ENCODE results near the gene NOPCHAP1. TPM values are rescaled to one million over a fixed set of nuclear protein-coding genes. Genes with fewer than 3 reads are reported as not detected.

The NOPCHAP1 gene
- total RNA-seq, 1 donor from 2014 or later = 13.3 TPM

DNA sequence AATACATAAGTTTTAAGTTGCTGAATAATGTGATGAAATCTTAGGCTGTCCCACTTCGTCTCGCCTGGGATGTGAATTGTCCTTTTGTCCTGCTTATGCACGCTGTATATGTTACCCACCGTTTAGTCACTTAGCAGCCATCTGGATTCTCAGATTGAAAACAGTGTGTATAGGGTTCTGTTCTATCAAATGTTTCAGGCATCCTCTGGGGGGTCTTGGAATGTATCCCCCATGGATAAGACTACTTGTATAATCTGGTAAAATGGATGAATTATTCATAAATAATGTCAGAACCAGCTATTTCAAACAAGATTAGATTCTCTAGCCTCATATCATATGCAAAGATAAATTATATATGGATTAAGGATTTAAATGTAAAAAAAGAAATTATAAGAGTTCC, 29.4 kb downstream of the NOPCHAP1 start:
- Histone ChIP-seq H3K9me3 (no peaks in the 10 kb centered on the region), H3K4me3 (no peak overlapping the region), H3K4me1 (peaks cover 16% of the 10 kb centered on the region), H3K27ac (peak overlapping the region; percentile 20), H3K36me3 (no peaks in the 10 kb centered on the region), H3K27me3 (no peaks in the 10 kb centered on the region)
- no peak for DNase-seq (ENCODE audit: extremely low spot score in 2 of 2)
- no peak for TF ChIP-seq POLR2AphosphoS5 (IDR thresholded peaks at IDR 0.05; ENCODE audit: insufficient read depth in 1 of 2, low read depth in 1 of 2)
- TF ChIP-seq POLR2A (IDR thresholded peaks at IDR 0.05) = no peak
- TF ChIP-seq, protein P1, sequence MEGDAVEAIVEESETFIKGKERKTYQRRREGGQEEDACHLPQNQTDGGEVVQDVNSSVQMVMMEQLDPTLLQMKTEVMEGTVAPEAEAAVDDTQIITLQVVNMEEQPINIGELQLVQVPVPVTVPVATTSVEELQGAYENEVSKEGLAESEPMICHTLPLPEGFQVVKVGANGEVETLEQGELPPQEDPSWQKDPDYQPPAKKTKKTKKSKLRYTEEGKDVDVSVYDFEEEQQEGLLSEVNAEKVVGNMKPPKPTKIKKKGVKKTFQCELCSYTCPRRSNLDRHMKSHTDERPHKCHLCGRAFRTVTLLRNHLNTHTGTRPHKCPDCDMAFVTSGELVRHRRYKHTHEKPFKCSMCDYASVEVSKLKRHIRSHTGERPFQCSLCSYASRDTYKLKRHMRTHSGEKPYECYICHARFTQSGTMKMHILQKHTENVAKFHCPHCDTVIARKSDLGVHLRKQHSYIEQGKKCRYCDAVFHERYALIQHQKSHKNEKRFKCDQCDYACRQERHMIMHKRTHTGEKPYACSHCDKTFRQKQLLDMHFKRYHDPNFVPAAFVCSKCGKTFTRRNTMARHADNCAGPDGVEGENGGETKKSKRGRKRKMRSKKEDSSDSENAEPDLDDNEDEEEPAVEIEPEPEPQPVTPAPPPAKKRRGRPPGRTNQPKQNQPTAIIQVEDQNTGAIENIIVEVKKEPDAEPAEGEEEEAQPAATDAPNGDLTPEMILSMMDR (IDR thresholded peaks at IDR 0.05) = no peak
- intact Hi-C loops (cut with DNase I) = no loop called here

DNA sequence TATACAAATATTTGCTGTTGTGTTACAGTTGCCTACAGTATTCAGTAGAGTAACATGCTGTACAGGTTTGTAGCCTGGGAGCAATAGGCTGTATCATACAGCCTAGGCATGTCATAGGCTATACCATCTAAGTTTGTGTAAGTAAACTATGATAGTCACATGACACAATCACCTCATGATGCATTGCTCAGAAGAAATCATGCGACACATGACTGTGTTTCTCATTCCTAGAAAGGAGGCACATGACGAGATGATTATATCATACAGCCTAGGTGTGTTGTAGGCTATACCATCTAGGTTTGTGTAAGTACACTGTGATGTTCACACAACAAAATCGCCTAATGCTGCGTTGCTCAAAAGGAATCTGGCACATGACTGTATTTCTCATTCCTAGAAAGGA, 31.9 kb downstream of the NOPCHAP1 start:
- Histone ChIP-seq H3K36me3 (no peaks in the 10 kb centered on the region), H3K4me1 (peaks cover 16% of the 10 kb centered on the region), H3K4me3 (no peak overlapping the region), H3K27ac (no peak overlapping the region), H3K9me3 (no peaks in the 10 kb centered on the region), H3K27me3 (no peaks in the 10 kb centered on the region)
- TF ChIP-seq POLR2A (IDR thresholded peaks at IDR 0.05) (no peak), POLR2AphosphoS5 (IDR thresholded peaks at IDR 0.05; ENCODE audit: insufficient read depth in 1 of 2, low read depth in 1 of 2) (no peak)
- TF ChIP-seq, protein P1 (IDR thresholded peaks at IDR 0.05) = no peak
- DNase-seq (ENCODE audit: extremely low spot score in 2 of 2) = no peak
- intact Hi-C loops (cut with DNase I) = no loop called here

DNA sequence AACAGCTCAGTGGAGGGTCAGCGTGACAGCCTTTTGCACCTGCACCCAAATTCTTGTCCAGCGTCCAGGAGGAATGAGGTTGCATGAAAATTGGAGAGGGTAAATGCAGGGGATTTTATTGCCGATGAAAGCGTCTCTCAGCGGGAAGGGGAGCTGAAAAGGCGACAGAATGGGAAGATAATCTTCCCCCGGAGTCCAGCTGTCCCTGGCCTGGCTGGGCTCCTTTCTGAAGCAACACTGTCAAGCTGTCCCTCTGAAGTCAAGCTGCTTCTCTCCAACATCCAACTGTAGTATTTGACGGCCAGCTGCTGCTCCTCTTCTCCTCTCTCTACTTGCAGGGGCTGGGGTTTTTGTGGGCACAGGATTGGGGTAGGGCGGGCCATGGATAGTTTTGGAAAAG, 32.7 kb downstream of the NOPCHAP1 start:
- no peaks in the 10 kb centered on the region for H3K36me3 ChIP-seq

DNA sequence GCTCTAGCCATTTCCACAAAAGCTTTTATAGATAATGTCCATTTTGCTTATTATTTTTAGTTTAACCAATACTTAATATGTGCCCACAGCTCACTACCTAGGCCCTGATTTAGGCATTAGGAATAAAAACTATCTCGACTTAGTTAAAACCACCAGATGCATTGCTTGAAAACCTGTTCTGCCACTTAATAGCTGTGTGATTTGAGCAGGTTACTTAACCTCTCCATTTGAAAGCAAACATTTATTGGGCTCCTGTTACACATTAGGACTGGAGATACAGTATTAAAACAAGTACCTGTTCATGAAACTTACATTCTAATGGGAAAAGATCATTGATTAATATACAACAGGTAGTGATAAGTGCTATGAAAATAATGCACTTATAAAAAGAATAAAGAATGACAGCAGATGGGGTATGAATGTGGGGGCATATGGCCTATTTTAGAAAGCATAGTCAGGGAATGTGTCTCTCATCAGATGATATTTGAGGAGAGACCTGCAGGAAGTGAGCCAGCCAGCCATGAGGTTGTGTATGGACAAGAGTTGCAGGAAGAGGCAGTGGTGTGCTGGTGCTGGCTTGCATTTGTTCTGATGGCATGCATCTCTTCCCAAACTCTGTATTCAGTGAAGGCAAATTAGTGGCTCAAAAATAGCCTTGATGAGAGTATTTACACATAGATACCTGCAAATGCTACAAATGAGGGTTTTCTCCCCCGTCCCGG, 34.3 kb downstream of the NOPCHAP1 start:
- H3K4me1 ChIP-seq = peaks cover 7% of the 10 kb centered on the region
- intact Hi-C loops (cut with DNase I) = no loop called here
- TF ChIP-seq, protein P1 (IDR thresholded peaks at IDR 0.05) = no peak
- no peak for TF ChIP-seq POLR2AphosphoS5 (IDR thresholded peaks at IDR 0.05; ENCODE audit: insufficient read depth in 1 of 2, low read depth in 1 of 2)
- no peak for TF ChIP-seq POLR2A (IDR thresholded peaks at IDR 0.05)
- H3K27me3 ChIP-seq = no peaks in the 10 kb centered on the region
- DNase-seq (ENCODE audit: extremely low spot score in 2 of 2) = no peak
- H3K9me3 ChIP-seq = no peaks in the 10 kb centered on the region
- no peaks in the 10 kb centered on the region for H3K36me3 ChIP-seq
- H3K27ac ChIP-seq = no peak overlapping the region
- H3K4me3 ChIP-seq = no peak overlapping the region

More for the DNA sequence above, 32.7 kb downstream of the NOPCHAP1 start:
- peaks cover 16% of the 10 kb centered on the region for H3K4me1 ChIP-seq
- DNase-seq (ENCODE audit: extremely low spot score in 2 of 2) = no peak
- intact Hi-C loops (cut with DNase I) = no loop called here
- no peak overlapping the region for H3K27ac ChIP-seq
- TF ChIP-seq POLR2AphosphoS5 (IDR thresholded peaks at IDR 0.05; ENCODE audit: insufficient read depth in 1 of 2, low read depth in 1 of 2) (no peak), POLR2A (IDR thresholded peaks at IDR 0.05) (no peak)
- TF ChIP-seq, protein P1 (IDR thresholded peaks at IDR 0.05) = no peak
- no peak overlapping the region for H3K4me3 ChIP-seq
- no peaks in the 10 kb centered on the region for H3K27me3 ChIP-seq
- no peaks in the 10 kb centered on the region for H3K9me3 ChIP-seq

DNA sequence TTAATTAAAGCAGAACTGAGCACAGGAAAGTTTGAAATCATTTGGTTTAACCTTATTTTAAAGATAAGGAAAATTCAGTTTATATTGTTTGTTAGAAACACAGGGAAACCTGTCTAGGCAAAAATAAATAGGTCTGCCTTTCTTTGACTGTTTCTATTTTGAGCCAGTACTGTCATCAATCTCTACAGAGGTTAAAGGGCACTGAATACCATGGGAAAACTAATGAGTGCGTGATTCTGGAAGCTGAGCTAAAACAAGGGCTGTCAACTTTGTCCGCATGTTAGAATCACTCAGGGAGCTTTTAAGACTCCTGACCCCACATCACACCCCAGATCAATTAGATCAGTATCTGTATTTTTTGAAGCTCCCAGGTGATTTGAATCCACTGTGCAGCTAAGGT, 38.8 kb downstream of the NOPCHAP1 start:
- Histone ChIP-seq H3K27me3 (no peaks in the 10 kb centered on the region), H3K27ac (no peak overlapping the region), H3K4me3 (no peak overlapping the region), H3K4me1 (peaks cover 8% of the 10 kb centered on the region), H3K36me3 (no peaks in the 10 kb centered on the region), H3K9me3 (no peaks in the 10 kb centered on the region)
- DNase-seq (ENCODE audit: extremely low spot score in 2 of 2) = no peak
- TF ChIP-seq, protein P1 (IDR thresholded peaks at IDR 0.05) = no peak
- TF ChIP-seq POLR2A (IDR thresholded peaks at IDR 0.05) = no peak
- TF ChIP-seq POLR2AphosphoS5 (IDR thresholded peaks at IDR 0.05; ENCODE audit: insufficient read depth in 1 of 2, low read depth in 1 of 2) = no peak
- intact Hi-C loops (cut with DNase I) = no loop called here
